Measurements from ENCODE around the gene SRGAP1.

SRGAP1 gene

GRCh38 chr12:63900922-63901793, 56.7 kb downstream of the SRGAP1 start:
- TF ChIP-seq SIN3A (IDR thresholded peaks at IDR 0.05; ENCODE audit: borderline replicate concordance, insufficient read depth, low read length) (no peak), REST (IDR thresholded peaks at IDR 0.05; ENCODE audit: insufficient read depth in 1 of 2, low read depth in 2 of 2, low read length in 2 of 2) (no peak), TAF1 (IDR thresholded peaks at IDR 0.05; ENCODE audit: borderline replicate concordance, insufficient read depth, low read length) (no peak), POLR2AphosphoS5 (IDR thresholded peaks at IDR 0.05; ENCODE audit: low read depth, low read length) (no peak), FOXP2 (optimal IDR thresholded peaks at IDR 0.05; ENCODE audit: borderline replicate concordance, extremely low read depth, extremely low read length, insufficient read depth) (no peak)

GRCh38 chr12:63904653-63905052, 60.2 kb downstream of the SRGAP1 start:
- TF ChIP-seq FOXP2 (optimal IDR thresholded peaks at IDR 0.05; ENCODE audit: borderline replicate concordance, extremely low read depth, extremely low read length, insufficient read depth), result no peak
- TF ChIP-seq POLR2AphosphoS5 (IDR thresholded peaks at IDR 0.05; ENCODE audit: low read depth, low read length), result no peak
- TF ChIP-seq TAF1 (IDR thresholded peaks at IDR 0.05; ENCODE audit: borderline replicate concordance, insufficient read depth, low read length), result no peak
- no peak for TF ChIP-seq REST (IDR thresholded peaks at IDR 0.05; ENCODE audit: insufficient read depth in 1 of 2, low read depth in 2 of 2, low read length in 2 of 2)
- no peak for TF ChIP-seq SIN3A (IDR thresholded peaks at IDR 0.05; ENCODE audit: borderline replicate concordance, insufficient read depth, low read length)

GRCh38 chr12:63905544-63905943, 61.0 kb downstream of the SRGAP1 start:
- TF ChIP-seq REST (IDR thresholded peaks at IDR 0.05; ENCODE audit: insufficient read depth in 1 of 2, low read depth in 2 of 2, low read length in 2 of 2), result no peak
- TF ChIP-seq SIN3A (IDR thresholded peaks at IDR 0.05; ENCODE audit: borderline replicate concordance, insufficient read depth, low read length), result no peak
- no peak for TF ChIP-seq TAF1 (IDR thresholded peaks at IDR 0.05; ENCODE audit: borderline replicate concordance, insufficient read depth, low read length)
- no peak for TF ChIP-seq FOXP2 (optimal IDR thresholded peaks at IDR 0.05; ENCODE audit: borderline replicate concordance, extremely low read depth, extremely low read length, insufficient read depth)
- no peak for TF ChIP-seq POLR2AphosphoS5 (IDR thresholded peaks at IDR 0.05; ENCODE audit: low read depth, low read length)

- TF ChIP-seq REST (IDR thresholded peaks at IDR 0.05; ENCODE audit: insufficient read depth in 1 of 2, low read depth in 2 of 2, low read length in 2 of 2), result no peak
Observed at GRCh38 chr12:63906876-63907275, 62.4 kb downstream of the SRGAP1 start.

GRCh38 chr12:63907561-63907960, 63.1 kb downstream of the SRGAP1 start:
- TF ChIP-seq SIN3A (IDR thresholded peaks at IDR 0.05; ENCODE audit: borderline replicate concordance, insufficient read depth, low read length) (no peak), TAF1 (IDR thresholded peaks at IDR 0.05; ENCODE audit: borderline replicate concordance, insufficient read depth, low read length) (no peak), REST (IDR thresholded peaks at IDR 0.05; ENCODE audit: insufficient read depth in 1 of 2, low read depth in 2 of 2, low read length in 2 of 2) (no peak), FOXP2 (optimal IDR thresholded peaks at IDR 0.05; ENCODE audit: borderline replicate concordance, extremely low read depth, extremely low read length, insufficient read depth) (no peak), POLR2AphosphoS5 (IDR thresholded peaks at IDR 0.05; ENCODE audit: low read depth, low read length) (no peak)

All from PFSK-1 (cell line).